ENCODE measurements around the gene EPN2. TPM values are rescaled to one million over a fixed set of nuclear protein-coding genes. Genes with fewer than 3 reads are reported as not detected.

The EPN2 gene
- total RNA-seq, 1 donor from 2014 or later = 74.5 TPM

DNA sequence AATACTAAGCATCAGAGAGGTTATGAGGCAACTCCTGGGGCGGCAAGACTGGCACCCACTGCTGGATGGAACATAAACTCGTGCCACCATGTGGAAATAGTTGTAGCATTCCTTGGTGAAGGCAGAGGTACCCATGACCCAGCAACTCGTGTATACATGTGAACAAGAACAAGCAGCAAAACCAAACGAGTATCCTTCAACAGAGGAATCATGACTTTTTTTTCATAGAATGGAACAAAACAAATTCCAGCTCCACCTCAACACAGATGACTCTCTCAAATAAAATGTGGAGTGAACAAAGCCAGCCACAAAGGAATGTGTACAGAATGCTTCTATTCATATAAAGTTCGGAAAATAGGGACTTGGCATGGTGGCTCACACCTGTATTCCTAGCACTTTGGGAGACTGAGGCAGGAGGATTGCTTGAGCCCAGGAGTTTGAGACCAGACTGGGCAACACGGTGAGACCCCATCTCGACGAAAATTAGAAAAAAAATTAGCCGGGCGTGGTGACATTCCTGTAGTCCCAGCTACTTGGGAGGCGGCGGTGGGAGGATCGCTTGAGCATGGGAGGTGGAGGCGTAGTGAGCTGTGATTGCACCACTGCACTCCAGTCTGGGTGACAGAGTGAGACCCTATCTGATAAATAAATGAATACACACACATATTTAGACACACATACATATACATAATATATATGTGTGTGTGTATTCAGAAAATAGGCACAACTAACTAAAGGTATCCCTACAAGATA, 90.0 kb downstream of the EPN2 start:
- H3K27ac Mint-ChIP-seq (ENCODE audit: unreplicated experiment) = peak overlapping the region; percentile 41
- H3K27me3 Mint-ChIP-seq (ENCODE audit: unreplicated experiment) = peaks cover 5% of the 10 kb centered on the region
- DNase-seq (ENCODE audit: low spot score) = no peak
- H3K4me1 Mint-ChIP-seq (ENCODE audit: unreplicated experiment) = no peaks in the 10 kb centered on the region
- H3K9me3 Mint-ChIP-seq (ENCODE audit: unreplicated experiment) = no peaks in the 10 kb centered on the region
- peak overlapping the region; percentile 21 for H3K4me3 Mint-ChIP-seq (ENCODE audit: unreplicated experiment)
- H3K36me3 Mint-ChIP-seq (ENCODE audit: low read depth, unreplicated experiment) = peaks cover 42% of the 10 kb centered on the region
- TF ChIP-seq CTCF (IDR thresholded peaks at IDR 0.05; ENCODE audit: unreplicated experiment) = no peak

DNA sequence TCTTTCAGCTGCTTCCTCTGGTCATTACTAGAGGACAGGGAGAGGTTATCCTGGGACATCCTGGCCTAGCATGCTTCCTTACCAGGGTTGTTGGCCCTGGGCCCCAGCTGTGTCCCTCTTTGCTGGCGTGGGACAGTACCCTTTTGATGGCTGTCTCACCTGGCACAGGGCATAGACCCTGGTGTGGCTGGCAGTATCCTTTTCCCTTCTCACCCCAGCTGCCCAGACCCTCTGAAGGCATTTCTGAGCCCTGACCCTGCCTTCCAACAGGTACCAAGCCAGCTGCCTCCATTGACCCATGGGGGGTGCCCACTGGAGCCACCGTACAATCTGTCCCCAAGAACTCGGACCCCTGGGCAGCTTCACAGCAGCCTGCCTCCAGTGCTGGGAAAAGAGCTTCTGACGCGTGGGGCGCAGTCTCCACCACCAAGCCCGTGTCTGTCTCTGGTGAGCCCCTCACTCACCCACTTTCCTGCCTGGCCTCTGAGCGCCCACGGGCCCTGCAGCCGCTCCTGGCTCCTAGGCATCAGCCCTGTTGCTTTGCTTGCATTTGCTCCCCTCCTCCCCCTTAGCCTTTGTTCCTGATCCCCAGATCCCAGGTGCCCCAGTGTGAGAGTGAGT, 91.4 kb downstream of the EPN2 start:
- TF ChIP-seq CTCF (IDR thresholded peaks at IDR 0.05; ENCODE audit: unreplicated experiment) = no peak
- Mint-ChIP-seq H3K4me1 (ENCODE audit: unreplicated experiment) (no peaks in the 10 kb centered on the region), H3K27ac (ENCODE audit: unreplicated experiment) (no peak overlapping the region), H3K27me3 (ENCODE audit: unreplicated experiment) (peaks cover 3% of the 10 kb centered on the region), H3K36me3 (ENCODE audit: low read depth, unreplicated experiment) (peaks cover 36% of the 10 kb centered on the region), H3K4me3 (ENCODE audit: unreplicated experiment) (no peak overlapping the region), H3K9me3 (ENCODE audit: unreplicated experiment) (no peaks in the 10 kb centered on the region)
- no peak for DNase-seq (ENCODE audit: low spot score)

DNA sequence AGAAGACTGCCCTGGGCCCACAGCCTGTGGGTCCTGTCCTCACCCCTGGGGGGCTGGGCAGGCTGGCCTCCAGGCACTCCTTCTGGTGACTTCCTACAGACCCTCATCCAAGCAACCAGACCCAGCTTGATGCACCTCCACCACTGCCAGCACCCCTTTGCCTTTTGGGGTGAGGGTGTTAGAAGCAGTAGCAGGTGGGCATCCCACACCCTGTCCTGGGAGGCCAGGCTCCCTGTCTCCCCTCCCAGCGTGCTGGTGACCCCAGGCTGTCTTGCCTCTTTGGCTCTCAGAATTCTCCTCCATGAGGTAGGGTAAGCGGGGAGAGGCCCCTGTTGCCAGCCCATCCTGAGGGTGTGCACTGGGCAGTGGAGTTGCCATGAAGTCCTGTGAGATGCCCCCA, 92.0 kb downstream of the EPN2 start:
- no peaks in the 10 kb centered on the region for H3K4me1 Mint-ChIP-seq (ENCODE audit: unreplicated experiment)
- peaks cover 3% of the 10 kb centered on the region for H3K27me3 Mint-ChIP-seq (ENCODE audit: unreplicated experiment)
- no peak overlapping the region for H3K4me3 Mint-ChIP-seq (ENCODE audit: unreplicated experiment)
- H3K9me3 Mint-ChIP-seq (ENCODE audit: unreplicated experiment) = no peaks in the 10 kb centered on the region
- TF ChIP-seq CTCF (IDR thresholded peaks at IDR 0.05; ENCODE audit: unreplicated experiment) = no peak
- DNase-seq (ENCODE audit: low spot score) = no peak
- no peak overlapping the region for H3K27ac Mint-ChIP-seq (ENCODE audit: unreplicated experiment)
- peaks cover 32% of the 10 kb centered on the region for H3K36me3 Mint-ChIP-seq (ENCODE audit: low read depth, unreplicated experiment)

GRCh38 chr17:19329839-19330238, 92.7 kb downstream of the EPN2 start:
- no peak for TF ChIP-seq CTCF (IDR thresholded peaks at IDR 0.05; ENCODE audit: unreplicated experiment)
- Mint-ChIP-seq H3K9me3 (ENCODE audit: unreplicated experiment) (no peaks in the 10 kb centered on the region), H3K36me3 (ENCODE audit: low read depth, unreplicated experiment) (peaks cover 32% of the 10 kb centered on the region), H3K27me3 (ENCODE audit: unreplicated experiment) (peaks cover 3% of the 10 kb centered on the region), H3K27ac (ENCODE audit: unreplicated experiment) (no peak overlapping the region), H3K4me1 (ENCODE audit: unreplicated experiment) (no peaks in the 10 kb centered on the region), H3K4me3 (ENCODE audit: unreplicated experiment) (no peak overlapping the region)
- no peak for DNase-seq (ENCODE audit: low spot score)

DNA sequence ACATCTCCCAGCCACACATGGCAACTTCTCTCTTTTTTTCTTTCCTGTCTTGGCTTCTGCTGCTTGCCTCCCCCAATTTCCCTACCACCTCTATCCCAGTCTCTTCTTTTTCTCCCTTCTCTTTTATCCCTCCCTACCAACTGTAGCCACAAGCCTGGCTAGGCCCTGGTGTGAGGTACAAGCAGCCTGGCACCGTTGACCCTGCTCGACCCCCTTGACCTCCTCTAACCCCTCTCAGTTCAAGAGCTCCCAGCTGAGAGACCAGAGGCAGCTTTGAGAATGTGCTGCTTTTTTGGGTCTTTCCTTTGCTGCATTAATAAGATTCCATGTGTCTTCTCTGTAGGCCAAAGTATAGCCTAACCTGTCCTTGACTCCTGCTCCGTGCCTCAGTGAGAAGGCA, 93.1 kb downstream of the EPN2 start:
- Mint-ChIP-seq H3K36me3 (ENCODE audit: low read depth, unreplicated experiment) (peaks cover 32% of the 10 kb centered on the region), H3K27ac (ENCODE audit: unreplicated experiment) (no peak overlapping the region)

More for the DNA sequence above, 93.1 kb downstream of the EPN2 start:
- Mint-ChIP-seq H3K4me1 (ENCODE audit: unreplicated experiment) (no peaks in the 10 kb centered on the region), H3K4me3 (ENCODE audit: unreplicated experiment) (no peak overlapping the region), H3K9me3 (ENCODE audit: unreplicated experiment) (no peaks in the 10 kb centered on the region), H3K27me3 (ENCODE audit: unreplicated experiment) (peaks cover 3% of the 10 kb centered on the region)
- no peak for DNase-seq (ENCODE audit: low spot score)
- no peak for TF ChIP-seq CTCF (IDR thresholded peaks at IDR 0.05; ENCODE audit: unreplicated experiment)
